HEK293T (cell line): ENCODE measurements around the gene PBX4.

Source experiments
- CTCF ChIA-PET: fragments of 350-600 bp; formaldehyde crosslinking; extraction: SDS; loops from one replicate; lab custom pipeline; 2021; ENCODE audit warnings: antibody characterized with exemption, inconsistent platforms; lab: Yijun Ruan, JAX
- POLR2A ChIA-PET: fragments of 350-600 bp; formaldehyde crosslinking; extraction: SDS; loops from one replicate; lab custom pipeline; 2020; ENCODE audit warnings: antibody characterized with exemption, inconsistent platforms; lab: Yijun Ruan, JAX
- DNase-seq: peaks from one replicate; pipeline ENCODE4 v3.0.0; 2012; ENCODE audit warnings: mixed read lengths; ENCODE audit errors: extremely low spot score
- ARNT ChIP-seq: fragments of 450-650 bp; IDR thresholded peaks from 2 replicates; pipeline ENCODE4 v1.6.1; 2017; ENCODE audit warnings: mild to moderate bottlenecking
- BHLHE40 ChIP-seq: fragments of 450-650 bp; IDR thresholded peaks from 2 replicates; pipeline ENCODE4 v1.6.1; 2016; ENCODE audit warnings: mild to moderate bottlenecking, moderate library complexity, borderline replicate concordance
- CTBP1 ChIP-seq: fragments of 450-650 bp; IDR thresholded peaks from 2 replicates; pipeline ENCODE4 v1.6.1; 2016; ENCODE audit warnings: borderline replicate concordance
- ELF4 ChIP-seq: fragments of 450-650 bp; IDR thresholded peaks from 2 replicates; pipeline ENCODE4 v1.6.1; 2017; ENCODE audit warnings: antibody characterized with exemption
- FOXA1 ChIP-seq: fragments of 450-650 bp; IDR thresholded peaks from 2 replicates; pipeline ENCODE4 v1.6.1; 2016; ENCODE audit warnings: mild to moderate bottlenecking
- FOXK2 ChIP-seq: fragments of 450-650 bp; IDR thresholded peaks from 2 replicates; pipeline ENCODE4 v1.6.1; 2016; ENCODE audit warnings: mild to moderate bottlenecking
- FOXM1 ChIP-seq: fragments of 450-650 bp; IDR thresholded peaks from 2 replicates; pipeline ENCODE4 v1.6.1; 2017; ENCODE audit warnings: mild to moderate bottlenecking, borderline replicate concordance
- HDGF ChIP-seq: fragments of 450-650 bp; IDR thresholded peaks from 2 replicates; pipeline ENCODE4 v1.6.1; 2017; ENCODE audit warnings: antibody characterized with exemption, borderline replicate concordance
- L3MBTL2 ChIP-seq: fragments of 450-650 bp; conservative IDR thresholded peaks from 2 replicates; pipeline ENCODE4 v1.6.1; 2016; ENCODE audit warnings: mild to moderate bottlenecking
- LEF1 ChIP-seq: fragments of 450-650 bp; IDR thresholded peaks from 2 replicates; pipeline ENCODE4 v1.6.1; 2017; ENCODE audit warnings: mild to moderate bottlenecking, borderline replicate concordance
- NFRKB ChIP-seq: fragments of 450-650 bp; IDR thresholded peaks from 2 replicates; pipeline ENCODE4 v1.6.1; 2016; ENCODE audit warnings: mild to moderate bottlenecking, moderate library complexity
- PKNOX1 ChIP-seq: fragments of 450-650 bp; IDR thresholded peaks from 2 replicates; pipeline ENCODE4 v1.6.1; 2016
- SP1 ChIP-seq: fragments of 450-650 bp; IDR thresholded peaks from 2 replicates; pipeline ENCODE4 v1.6.1; 2017
- SUZ12 ChIP-seq: fragments of 450-650 bp; IDR thresholded peaks from 2 replicates; pipeline ENCODE4 v1.6.1; 2016; ENCODE audit warnings: mild to moderate bottlenecking
- TARDBP ChIP-seq: fragments of 450-650 bp; IDR thresholded peaks from 2 replicates; pipeline ENCODE4 v1.6.1; 2016
- ZNF384 ChIP-seq: fragments of 450-650 bp; IDR thresholded peaks from 2 replicates; pipeline ENCODE4 v1.6.1; 2016

Gene PBX4

GRCh38 chr19:19551853-19552192 is 66.7 kb downstream of the PBX4 start:
- POLR2A ChIA-PET: no interaction called here
- TF ChIP-seq ZNF384: no peak
- no peak for TF ChIP-seq SP1
- no peak for TF ChIP-seq CTBP1
- no peak for TF ChIP-seq LEF1
- TF ChIP-seq BHLHE40: no peak
- TF ChIP-seq FOXM1: no peak
- TF ChIP-seq SUZ12: no peak
- TF ChIP-seq PKNOX1: no peak
- TF ChIP-seq L3MBTL2: no peak
- CTCF ChIA-PET: interaction anchor here (1.6 to 5.1 kb wide), 2 partner anchors 20 to 21 kb away, joined by 3 to 40 read pairs; no protein-coding TSS in a partner anchor

GRCh38 chr19:19550972-19551852 is 67.3 kb downstream of the PBX4 start:
- POLR2A ChIA-PET: no interaction called here

More at GRCh38 chr19:19551853-19552192, 66.7 kb downstream of the PBX4 start:
- DNase-seq: no peak

GRCh38 chr19:19550485-19550929 is 68.0 kb downstream of the PBX4 start:
- ChIA-PET POLR2A (no interaction called here), CTCF (interaction anchor here (0.9 to 5.1 kb wide), 2 partner anchors 15 to 18 kb away, joined by 3 to 40 read pairs; no protein-coding TSS in a partner anchor)
- TF ChIP-seq ZNF384: no peak
- no peak for TF ChIP-seq FOXK2
- no peak for TF ChIP-seq FOXM1
- TF ChIP-seq SP1: no peak
- TF ChIP-seq TARDBP: no peak
- TF ChIP-seq ARNT: no peak
- TF ChIP-seq SUZ12: no peak
- TF ChIP-seq ELF4: no peak
- DNase-seq: no peak

More at GRCh38 chr19:19550972-19551852, 67.3 kb downstream of the PBX4 start:
- CTCF ChIA-PET: interaction anchor here (0.9 to 5.1 kb wide), 3 partner anchors 16 to 21 kb away, joined by 3 to 40 read pairs (median 3); no protein-coding TSS in a partner anchor
- no peak for DNase-seq
- TF ChIP-seq FOXM1: no peak
- TF ChIP-seq LEF1: no peak
- no peak for TF ChIP-seq SP1
- TF ChIP-seq SUZ12: no peak
- no peak for TF ChIP-seq PKNOX1
- no peak for TF ChIP-seq CTBP1
- TF ChIP-seq ZNF384: no peak
- TF ChIP-seq BHLHE40: no peak
- no peak for TF ChIP-seq NFRKB
- TF ChIP-seq L3MBTL2: no peak
- TF ChIP-seq ARNT: no peak
- TF ChIP-seq TARDBP: no peak
- no peak for TF ChIP-seq ELF4

GRCh38 chr19:19549804-19550464 is 68.6 kb downstream of the PBX4 start:
- ChIA-PET CTCF (interaction anchor here (0.9 to 5.1 kb wide), 2 partner anchors 15 to 18 kb away, joined by 3 to 40 read pairs; no protein-coding TSS in a partner anchor), POLR2A (no interaction called here)
- no peak for DNase-seq
- no peak for TF ChIP-seq PKNOX1
- no peak for TF ChIP-seq FOXA1
- TF ChIP-seq L3MBTL2: no peak
- no peak for TF ChIP-seq FOXK2
- no peak for TF ChIP-seq ELF4
- no peak for TF ChIP-seq TARDBP
- no peak for TF ChIP-seq SP1
- no peak for TF ChIP-seq FOXM1
- TF ChIP-seq BHLHE40: no peak
- no peak for TF ChIP-seq NFRKB
- TF ChIP-seq CTBP1: no peak
- no peak for TF ChIP-seq ARNT
- no peak for TF ChIP-seq ZNF384
- no peak for TF ChIP-seq HDGF

GRCh38 chr19:19548915-19549759 is 69.3 kb downstream of the PBX4 start:
- no peak for TF ChIP-seq LEF1
- no peak for TF ChIP-seq FOXK2
- TF ChIP-seq ARNT: no peak
- no peak for TF ChIP-seq CTBP1
- TF ChIP-seq HDGF: no peak
- TF ChIP-seq NFRKB: no peak
- no peak for TF ChIP-seq L3MBTL2
- TF ChIP-seq ZNF384: no peak
- no peak for TF ChIP-seq TARDBP
- no peak for TF ChIP-seq SP1
- TF ChIP-seq PKNOX1: no peak
- TF ChIP-seq BHLHE40: no peak
- TF ChIP-seq FOXA1: no peak
- no peak for DNase-seq
- ChIA-PET CTCF (no interaction called here), POLR2A (no interaction called here)
